ENCODE measurements around the gene AKR1C8.

DNA sequence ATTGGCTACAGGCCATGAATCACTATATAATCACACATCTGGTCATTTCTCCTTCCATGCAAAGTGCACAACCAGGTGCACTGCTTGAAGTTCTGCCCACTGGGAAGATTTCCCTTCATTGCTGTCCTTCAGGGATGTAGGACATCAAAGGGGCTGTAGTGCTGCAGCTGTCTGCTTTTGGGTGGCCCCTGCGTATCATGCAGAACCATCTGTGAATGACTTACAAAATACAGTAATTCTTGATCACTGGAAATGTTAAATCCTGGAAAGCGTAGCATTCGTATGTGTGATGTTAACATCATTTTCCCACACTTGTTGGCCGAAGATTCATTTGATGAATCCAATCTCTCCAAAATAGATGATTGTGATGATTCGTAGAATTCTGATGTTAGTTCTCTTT, 68.3 kb downstream of the AKR1C8 start:
- TF ChIP-seq, protein P1, sequence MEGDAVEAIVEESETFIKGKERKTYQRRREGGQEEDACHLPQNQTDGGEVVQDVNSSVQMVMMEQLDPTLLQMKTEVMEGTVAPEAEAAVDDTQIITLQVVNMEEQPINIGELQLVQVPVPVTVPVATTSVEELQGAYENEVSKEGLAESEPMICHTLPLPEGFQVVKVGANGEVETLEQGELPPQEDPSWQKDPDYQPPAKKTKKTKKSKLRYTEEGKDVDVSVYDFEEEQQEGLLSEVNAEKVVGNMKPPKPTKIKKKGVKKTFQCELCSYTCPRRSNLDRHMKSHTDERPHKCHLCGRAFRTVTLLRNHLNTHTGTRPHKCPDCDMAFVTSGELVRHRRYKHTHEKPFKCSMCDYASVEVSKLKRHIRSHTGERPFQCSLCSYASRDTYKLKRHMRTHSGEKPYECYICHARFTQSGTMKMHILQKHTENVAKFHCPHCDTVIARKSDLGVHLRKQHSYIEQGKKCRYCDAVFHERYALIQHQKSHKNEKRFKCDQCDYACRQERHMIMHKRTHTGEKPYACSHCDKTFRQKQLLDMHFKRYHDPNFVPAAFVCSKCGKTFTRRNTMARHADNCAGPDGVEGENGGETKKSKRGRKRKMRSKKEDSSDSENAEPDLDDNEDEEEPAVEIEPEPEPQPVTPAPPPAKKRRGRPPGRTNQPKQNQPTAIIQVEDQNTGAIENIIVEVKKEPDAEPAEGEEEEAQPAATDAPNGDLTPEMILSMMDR (IDR thresholded peaks at IDR 0.05; ENCODE audit: insufficient read depth, low read length): no peak
- TF ChIP-seq, protein P2, sequence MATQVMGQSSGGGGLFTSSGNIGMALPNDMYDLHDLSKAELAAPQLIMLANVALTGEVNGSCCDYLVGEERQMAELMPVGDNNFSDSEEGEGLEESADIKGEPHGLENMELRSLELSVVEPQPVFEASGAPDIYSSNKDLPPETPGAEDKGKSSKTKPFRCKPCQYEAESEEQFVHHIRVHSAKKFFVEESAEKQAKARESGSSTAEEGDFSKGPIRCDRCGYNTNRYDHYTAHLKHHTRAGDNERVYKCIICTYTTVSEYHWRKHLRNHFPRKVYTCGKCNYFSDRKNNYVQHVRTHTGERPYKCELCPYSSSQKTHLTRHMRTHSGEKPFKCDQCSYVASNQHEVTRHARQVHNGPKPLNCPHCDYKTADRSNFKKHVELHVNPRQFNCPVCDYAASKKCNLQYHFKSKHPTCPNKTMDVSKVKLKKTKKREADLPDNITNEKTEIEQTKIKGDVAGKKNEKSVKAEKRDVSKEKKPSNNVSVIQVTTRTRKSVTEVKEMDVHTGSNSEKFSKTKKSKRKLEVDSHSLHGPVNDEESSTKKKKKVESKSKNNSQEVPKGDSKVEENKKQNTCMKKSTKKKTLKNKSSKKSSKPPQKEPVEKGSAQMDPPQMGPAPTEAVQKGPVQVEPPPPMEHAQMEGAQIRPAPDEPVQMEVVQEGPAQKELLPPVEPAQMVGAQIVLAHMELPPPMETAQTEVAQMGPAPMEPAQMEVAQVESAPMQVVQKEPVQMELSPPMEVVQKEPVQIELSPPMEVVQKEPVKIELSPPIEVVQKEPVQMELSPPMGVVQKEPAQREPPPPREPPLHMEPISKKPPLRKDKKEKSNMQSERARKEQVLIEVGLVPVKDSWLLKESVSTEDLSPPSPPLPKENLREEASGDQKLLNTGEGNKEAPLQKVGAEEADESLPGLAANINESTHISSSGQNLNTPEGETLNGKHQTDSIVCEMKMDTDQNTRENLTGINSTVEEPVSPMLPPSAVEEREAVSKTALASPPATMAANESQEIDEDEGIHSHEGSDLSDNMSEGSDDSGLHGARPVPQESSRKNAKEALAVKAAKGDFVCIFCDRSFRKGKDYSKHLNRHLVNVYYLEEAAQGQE (IDR thresholded peaks at IDR 0.05; ENCODE audit: insufficient replicate concordance, low read depth): no peak
- no peak for TF ChIP-seq SPI1 (IDR thresholded peaks at IDR 0.05; ENCODE audit: borderline replicate concordance, low read depth)

All from HL-60 (cell line).